HEK293T (cell line): Measurements from ENCODE around the gene HES4.
"Not testable (repeated sequence)": the region's sequence is repeated elsewhere in the genome, so short reads cannot be mapped to it uniquely, and the experiment has no call there.

Experiments used
- CTCF ChIA-PET: fragments of 350-600 bp; formaldehyde crosslinking; extraction: SDS; loops from one replicate; lab custom pipeline; 2021; ENCODE audit warnings: antibody characterized with exemption, inconsistent platforms; lab: Yijun Ruan, JAX
- POLR2A ChIA-PET: fragments of 350-600 bp; formaldehyde crosslinking; extraction: SDS; loops from one replicate; lab custom pipeline; 2020; ENCODE audit warnings: antibody characterized with exemption, inconsistent platforms; lab: Yijun Ruan, JAX
- DNase-seq: peaks from one replicate; pipeline ENCODE4 v3.0.0; 2012; ENCODE audit warnings: mixed read lengths; ENCODE audit errors: extremely low spot score
- ARNT ChIP-seq: fragments of 450-650 bp; IDR thresholded peaks from 2 replicates; pipeline ENCODE4 v1.6.1; 2017; ENCODE audit warnings: mild to moderate bottlenecking
- BHLHE40 ChIP-seq: fragments of 450-650 bp; IDR thresholded peaks from 2 replicates; pipeline ENCODE4 v1.6.1; 2016; ENCODE audit warnings: mild to moderate bottlenecking, moderate library complexity, borderline replicate concordance
- CTBP1 ChIP-seq: fragments of 450-650 bp; IDR thresholded peaks from 2 replicates; pipeline ENCODE4 v1.6.1; 2016; ENCODE audit warnings: borderline replicate concordance
- ELF4 ChIP-seq: fragments of 450-650 bp; IDR thresholded peaks from 2 replicates; pipeline ENCODE4 v1.6.1; 2017; ENCODE audit warnings: antibody characterized with exemption
- FOXA1 ChIP-seq: fragments of 450-650 bp; IDR thresholded peaks from 2 replicates; pipeline ENCODE4 v1.6.1; 2016; ENCODE audit warnings: mild to moderate bottlenecking
- FOXK2 ChIP-seq: fragments of 450-650 bp; IDR thresholded peaks from 2 replicates; pipeline ENCODE4 v1.6.1; 2016; ENCODE audit warnings: mild to moderate bottlenecking
- FOXM1 ChIP-seq: fragments of 450-650 bp; IDR thresholded peaks from 2 replicates; pipeline ENCODE4 v1.6.1; 2017; ENCODE audit warnings: mild to moderate bottlenecking, borderline replicate concordance
- HDGF ChIP-seq: fragments of 450-650 bp; IDR thresholded peaks from 2 replicates; pipeline ENCODE4 v1.6.1; 2017; ENCODE audit warnings: antibody characterized with exemption, borderline replicate concordance
- L3MBTL2 ChIP-seq: fragments of 450-650 bp; conservative IDR thresholded peaks from 2 replicates; pipeline ENCODE4 v1.6.1; 2016; ENCODE audit warnings: mild to moderate bottlenecking
- LEF1 ChIP-seq: fragments of 450-650 bp; IDR thresholded peaks from 2 replicates; pipeline ENCODE4 v1.6.1; 2017; ENCODE audit warnings: mild to moderate bottlenecking, borderline replicate concordance
- NFRKB ChIP-seq: fragments of 450-650 bp; IDR thresholded peaks from 2 replicates; pipeline ENCODE4 v1.6.1; 2016; ENCODE audit warnings: mild to moderate bottlenecking, moderate library complexity
- PKNOX1 ChIP-seq: fragments of 450-650 bp; IDR thresholded peaks from 2 replicates; pipeline ENCODE4 v1.6.1; 2016
- SP1 ChIP-seq: fragments of 450-650 bp; IDR thresholded peaks from 2 replicates; pipeline ENCODE4 v1.6.1; 2017
- SUZ12 ChIP-seq: fragments of 450-650 bp; IDR thresholded peaks from 2 replicates; pipeline ENCODE4 v1.6.1; 2016; ENCODE audit warnings: mild to moderate bottlenecking
- TARDBP ChIP-seq: fragments of 450-650 bp; IDR thresholded peaks from 2 replicates; pipeline ENCODE4 v1.6.1; 2016
- ZNF384 ChIP-seq: fragments of 450-650 bp; IDR thresholded peaks from 2 replicates; pipeline ENCODE4 v1.6.1; 2016

HES4 gene

GRCh38 chr1:991895-992294, 8.0 kb downstream of the HES4 start:
- TF ChIP-seq ZNF384 (no peak), BHLHE40 (no peak), L3MBTL2 (no peak), FOXM1 (no peak), ELF4 (no peak), SP1 (no peak)
- POLR2A ChIA-PET = no interaction called here
- DNase-seq = no peak
- CTCF ChIA-PET = interaction anchor here (1.4 kb wide), 1 partner anchor 9 kb away, joined by 3 read pairs; no protein-coding TSS in a partner anchor

- DNase-seq, CTCF ChIA-PET, POLR2A ChIA-PET: not testable (repeated sequence)
Measured at GRCh38 chr1:991275-991674, 8.6 kb downstream of the HES4 start.

GRCh38 chr1:988061-988460, 11.8 kb downstream of the HES4 start:
- CTCF ChIA-PET, DNase-seq: not testable (repeated sequence)
- POLR2A ChIA-PET = interaction anchor here (1.2 kb wide), 1 partner anchor 11 kb away, joined by 3 read pairs; no protein-coding TSS in a partner anchor

- no peak for TF ChIP-seq HDGF
- TF ChIP-seq SP1 = no peak
- no peak for TF ChIP-seq TARDBP
- TF ChIP-seq FOXK2 = no peak
- ChIA-PET POLR2A (no interaction called here), CTCF (interaction anchor here (0.9 to 4.2 kb wide), 6 partner anchors 8 to 273 kb away, joined by 3 to 22 read pairs (median 4); no protein-coding TSS in a partner anchor)
- DNase-seq = no peak
Measured at GRCh38 chr1:985126-985525, 14.8 kb downstream of the HES4 start.

GRCh38 chr1:984476-984814, 15.5 kb downstream of the HES4 start:
- TF ChIP-seq NFRKB = no peak
- no peak for TF ChIP-seq BHLHE40
- TF ChIP-seq ELF4 = no peak
- TF ChIP-seq L3MBTL2 = no peak
- no peak for TF ChIP-seq PKNOX1
- no peak for TF ChIP-seq TARDBP
- no peak for TF ChIP-seq LEF1
- TF ChIP-seq FOXK2 = no peak
- no peak for TF ChIP-seq FOXM1
- no peak for TF ChIP-seq ZNF384
- CTCF ChIA-PET = interaction anchor here (0.5 to 4.2 kb wide), 9 partner anchors 8 to 274 kb away, joined by 3 to 22 read pairs (median 3); no protein-coding TSS in a partner anchor
- POLR2A ChIA-PET = interaction anchor here (1.3 kb wide), 1 partner anchor 25 kb away, joined by 3 read pairs; the partner anchor contains the start of gene NOC2L
- DNase-seq = no peak

- ChIA-PET POLR2A (interaction anchor here (0.5 to 1.3 kb wide), 5 partner anchors 11 to 43 kb away, joined by 3 to 5 read pairs (median 3); partner anchors contain the start of genes HES4 and NOC2L), CTCF (interaction anchor here (0.7 to 4.2 kb wide), 9 partner anchors 8 to 274 kb away, joined by 3 to 22 read pairs (median 3); no protein-coding TSS in a partner anchor)
- DNase-seq = peak; percentile 78
- TF ChIP-seq CTBP1 (no peak), BHLHE40 (no peak)
Measured at GRCh38 chr1:983798-984475, 16.0 kb downstream of the HES4 start.

GRCh38 chr1:982765-983436, 17.0 kb downstream of the HES4 start:
- CTCF ChIA-PET = interaction anchor here (1.1 to 4.2 kb wide), 2 partner anchors 9 to 81 kb away, joined by 3 to 22 read pairs; no protein-coding TSS in a partner anchor
- no peak for DNase-seq
- TF ChIP-seq SUZ12 (no peak), ELF4 (no peak), LEF1 (no peak), NFRKB (no peak), SP1 (no peak), PKNOX1 (no peak), ARNT (no peak), FOXK2 (no peak), L3MBTL2 (no peak), HDGF (no peak), CTBP1 (no peak), FOXA1 (no peak)
- POLR2A ChIA-PET = interaction anchor here (1.0 to 3.1 kb wide), 6 partner anchors 14 to 81 kb away, joined by 3 to 14 read pairs (median 4); partner anchors contain the start of genes HES4 and NOC2L
